HFFc6 (cell line): ENCODE measurements around the gene MIOX. TPM values are rescaled to one million over a fixed set of nuclear protein-coding genes. Genes with fewer than 3 reads are reported as not detected.

Experiments
- DNase-seq: peaks from one replicate; pipeline ENCODE4 v3.0.0-alpha.2; 2018
- H3K27ac Mint-ChIP-seq: 2 replicates; pipeline ENCODE4 v1.8.0; 2020; ENCODE audit warnings: mild to moderate bottlenecking, mixed read lengths
- H3K27me3 Mint-ChIP-seq: 2 replicates; pipeline ENCODE4 v1.8.0; 2021; ENCODE audit warnings: mild to moderate bottlenecking, moderate library complexity, mixed read lengths; ENCODE audit not compliant: insufficient read depth
- H3K36me3 Mint-ChIP-seq: 2 replicates; pipeline ENCODE4 v1.8.0; 2021; ENCODE audit warnings: low read depth, mixed read lengths
- H3K4me1 Mint-ChIP-seq: 2 replicates; pipeline ENCODE4 v1.8.0; 2020; ENCODE audit warnings: low read depth, mixed read lengths
- H3K4me3 Mint-ChIP-seq: 2 replicates; pipeline ENCODE4 v1.8.0; 2020; ENCODE audit warnings: mild to moderate bottlenecking, moderate library complexity, mixed read lengths
- H3K9me3 Mint-ChIP-seq: 2 replicates; pipeline ENCODE4 v1.8.0; 2020; ENCODE audit warnings: mild to moderate bottlenecking, mixed read lengths
- CTCF ChIP-seq: fragments of 200-600 bp; sonication (generic); IDR thresholded peaks from 2 replicates; pipeline ENCODE4 v1.5.0; 2021; ENCODE audit warnings: antibody characterized with exemption, mild to moderate bottlenecking
- total RNA-seq, 6 experiments: library from RNA; stranded (reverse); fragmentation: NEBNext Ultra II Directional; extraction: Animal tissue kit (Norgen Biotek cat#: 25700); gene quantifications; 2 replicates in 1 of 6; 3 replicates in 5 of 6; pipeline ENCODE4 v1.2.3, GENCODE V29; 2021

Gene MIOX
- total RNA-seq, 6 experiments from 2014 or later: not detected

- Mint-ChIP-seq H3K36me3 (no peaks in the 10 kb centered on the region), H3K27me3 (peaks cover 10% of the 10 kb centered on the region), H3K4me3 (no peak overlapping the region), H3K4me1 (peaks cover 24% of the 10 kb centered on the region), H3K27ac (no peak overlapping the region), H3K9me3 (no peaks in the 10 kb centered on the region)
- DNase-seq: no peak
- no peak for TF ChIP-seq CTCF
Measured at GRCh38 chr22:50477923-50478322, 8.7 kb upstream of the MIOX start.

- H3K4me1 Mint-ChIP-seq: peaks cover 9% of the 10 kb centered on the region
- no peak for DNase-seq
- H3K36me3 Mint-ChIP-seq: no peaks in the 10 kb centered on the region
- no peak overlapping the region for H3K4me3 Mint-ChIP-seq
- H3K27me3 Mint-ChIP-seq: peaks cover 8% of the 10 kb centered on the region
- no peak for TF ChIP-seq CTCF
- H3K9me3 Mint-ChIP-seq: no peaks in the 10 kb centered on the region
- H3K27ac Mint-ChIP-seq: no peak overlapping the region
Measured at GRCh38 chr22:50479721-50480120, 6.9 kb upstream of the MIOX start.

GRCh38 chr22:50481045-50481439 is 5.6 kb upstream of the MIOX start:
- no peak for TF ChIP-seq CTCF
- no peak for DNase-seq
- Mint-ChIP-seq H3K27ac (no peak overlapping the region), H3K9me3 (no peaks in the 10 kb centered on the region), H3K36me3 (no peaks in the 10 kb centered on the region), H3K4me3 (no peak overlapping the region), H3K4me1 (peaks cover 11% of the 10 kb centered on the region), H3K27me3 (peaks cover 8% of the 10 kb centered on the region)

DNA sequence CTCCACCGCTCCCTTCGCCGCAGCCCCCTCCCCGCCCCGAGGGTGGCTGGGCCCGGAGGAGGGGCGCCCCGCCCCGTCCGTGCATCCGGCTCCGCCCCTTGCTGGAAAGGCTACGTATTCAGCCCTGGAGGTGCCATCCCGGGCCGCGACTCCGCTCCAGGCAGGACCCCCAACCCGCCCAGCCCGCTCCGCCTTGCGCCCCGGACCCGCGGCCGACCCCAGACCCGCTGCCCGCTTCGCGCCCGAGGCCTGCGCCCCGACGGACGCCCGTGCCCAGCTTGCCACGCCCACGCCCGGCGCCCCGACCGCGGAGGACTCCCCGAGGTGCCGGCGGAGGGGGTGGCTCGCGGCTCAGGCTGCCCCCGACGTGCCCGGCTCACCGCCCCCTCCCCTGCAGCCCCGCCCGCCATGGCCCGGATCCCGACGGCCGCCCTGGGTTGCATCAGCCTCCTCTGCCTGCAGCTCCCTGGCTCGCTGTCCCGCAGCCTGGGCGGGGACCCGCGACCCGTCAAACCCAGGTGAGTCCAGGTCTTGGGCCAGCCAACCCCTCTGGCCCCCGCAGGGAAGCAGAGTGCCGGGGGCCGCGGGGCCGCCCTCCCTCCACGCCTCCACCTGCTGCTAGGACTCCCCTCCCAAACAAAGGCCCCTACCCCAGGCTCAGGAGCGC is 5.1 kb upstream of the MIOX start, which contains the start of gene ADM2:
ADM2 (plus strand) TSS at position 104 of the 667 bp plus-strand sequence; CDS start at position 409, 305 bp downstream.
- Mint-ChIP-seq H3K4me1 (peaks cover 15% of the 10 kb centered on the region), H3K27me3 (peaks cover 8% of the 10 kb centered on the region), H3K9me3 (no peaks in the 10 kb centered on the region), H3K4me3 (no peak within 1 kb of the TSS; the same call in 1 of the 2 replicates), H3K36me3 (no peaks in the 10 kb centered on the region), H3K27ac (no peak within 1 kb of the TSS)
- no peak for DNase-seq
- no peak for TF ChIP-seq CTCF

GRCh38 chr22:50482107-50483074 is 4.3 kb upstream of the MIOX start:
- Mint-ChIP-seq H3K9me3 (no peaks in the 10 kb centered on the region), H3K27me3 (peaks cover 7% of the 10 kb centered on the region), H3K36me3 (no peaks in the 10 kb centered on the region), H3K4me1 (peaks cover 13% of the 10 kb centered on the region), H3K4me3 (no peak overlapping the region; the same call in 1 of the 2 replicates), H3K27ac (no peak overlapping the region)
- no peak for DNase-seq
- no peak for TF ChIP-seq CTCF
